ENCODE data around the gene BARX2. TPM values are rescaled to one million over a fixed set of nuclear protein-coding genes. Genes with fewer than 3 reads are reported as not detected.

Gene BARX2
- total RNA-seq, 1 experiment from 2014 or later = 0.12 TPM

DNA sequence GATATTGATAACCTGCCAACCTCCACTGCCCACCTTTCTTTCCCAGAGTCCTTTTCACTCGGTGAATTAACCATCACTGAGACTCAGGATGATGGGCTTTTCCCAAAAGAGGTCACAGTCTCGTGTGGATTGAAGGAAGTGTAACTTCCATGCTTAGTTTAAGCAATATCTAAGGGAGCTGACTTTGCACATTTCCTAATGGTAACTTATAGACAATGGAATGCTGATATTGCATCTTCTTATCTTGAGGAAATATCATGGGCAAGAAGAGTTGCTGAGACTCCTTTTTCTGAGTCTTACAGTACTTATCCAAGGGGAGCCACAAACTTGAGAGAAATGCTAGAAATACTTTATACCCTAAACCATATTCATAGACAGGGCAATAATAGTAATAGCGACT lies 8.8 kb downstream of the BARX2 start:
- Histone ChIP-seq H3K4me1 (ENCODE audit: control insufficient read depth in 1 of 2, insufficient read depth in 2 of 2, low read length in 2 of 2) (no peaks in the 10 kb centered on the region), H3K27ac (ENCODE audit: low read depth, low read length) (no peak overlapping the region), H3K4me3 (replicated peaks in 1 of 2; ENCODE audit: low read depth in 1 of 2, low read length in 2 of 2) (no peak overlapping the region), H3K9ac (ENCODE audit: low read length) (no peak overlapping the region), H3K27me3 (ENCODE audit: insufficient read depth, low read length) (peaks cover 21% of the 10 kb centered on the region), H3K36me3 (ENCODE audit: control insufficient read depth in 1 of 2, insufficient read depth in 2 of 2, low read length in 2 of 2) (no peaks in the 10 kb centered on the region), H3K79me2 (ENCODE audit: insufficient read depth, low read length) (no peaks in the 10 kb centered on the region), H3K4me2 (ENCODE audit: low read length) (no peak overlapping the region), H3K9me3 (ENCODE audit: control insufficient read depth in 1 of 2, insufficient read depth in 1 of 2, low read depth in 1 of 2, low read length in 2 of 2) (no peaks in the 10 kb centered on the region), H3K9me2 (ENCODE audit: insufficient read depth) (no peaks in the 10 kb centered on the region), H2AFZ (ENCODE audit: low read depth, low read length, poor library complexity, severe bottlenecking) (no peak overlapping the region), H4K20me1 (ENCODE audit: insufficient read depth) (no peaks in the 10 kb centered on the region)
- intact Hi-C loops (cut with micrococcal nuclease) = no loop called here
- POLR2A ChIA-PET = no interaction called here
- TF ChIP-seq RAD21 (IDR thresholded peaks at IDR 0.05; ENCODE audit: low read depth) (no peak), FOSL1 (IDR thresholded peaks at IDR 0.05; ENCODE audit: low read depth) (no peak)
- TF ChIP-seq, protein P1, sequence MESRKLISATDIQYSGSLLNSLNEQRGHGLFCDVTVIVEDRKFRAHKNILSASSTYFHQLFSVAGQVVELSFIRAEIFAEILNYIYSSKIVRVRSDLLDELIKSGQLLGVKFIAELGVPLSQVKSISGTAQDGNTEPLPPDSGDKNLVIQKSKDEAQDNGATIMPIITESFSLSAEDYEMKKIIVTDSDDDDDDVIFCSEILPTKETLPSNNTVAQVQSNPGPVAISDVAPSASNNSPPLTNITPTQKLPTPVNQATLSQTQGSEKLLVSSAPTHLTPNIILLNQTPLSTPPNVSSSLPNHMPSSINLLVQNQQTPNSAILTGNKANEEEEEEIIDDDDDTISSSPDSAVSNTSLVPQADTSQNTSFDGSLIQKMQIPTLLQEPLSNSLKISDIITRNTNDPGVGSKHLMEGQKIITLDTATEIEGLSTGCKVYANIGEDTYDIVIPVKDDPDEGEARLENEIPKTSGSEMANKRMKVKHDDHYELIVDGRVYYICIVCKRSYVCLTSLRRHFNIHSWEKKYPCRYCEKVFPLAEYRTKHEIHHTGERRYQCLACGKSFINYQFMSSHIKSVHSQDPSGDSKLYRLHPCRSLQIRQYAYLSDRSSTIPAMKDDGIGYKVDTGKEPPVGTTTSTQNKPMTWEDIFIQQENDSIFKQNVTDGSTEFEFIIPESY (IDR thresholded peaks at IDR 0.05; ENCODE audit: extremely low read depth, insufficient replicate concordance, low read length) = no peak
- TF ChIP-seq, protein P2, sequence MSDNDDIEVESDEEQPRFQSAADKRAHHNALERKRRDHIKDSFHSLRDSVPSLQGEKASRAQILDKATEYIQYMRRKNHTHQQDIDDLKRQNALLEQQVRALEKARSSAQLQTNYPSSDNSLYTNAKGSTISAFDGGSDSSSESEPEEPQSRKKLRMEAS (IDR thresholded peaks at IDR 0.05) = no peak
- RAD21 ChIA-PET (ENCODE audit: low non-redundant PET in 1 of 2, low total read pairs in 2 of 2, uncharacterized antibody in 2 of 2, unreplicated experiment in 2 of 2) = no interaction called here
- DNase-seq (ENCODE audit: low read depth, low spot score) (no peak), ATAC-seq (no peak)
- CTCF ChIA-PET = no interaction called here
- no TSS peak for BruUV-seq (replicated peaks)

DNA sequence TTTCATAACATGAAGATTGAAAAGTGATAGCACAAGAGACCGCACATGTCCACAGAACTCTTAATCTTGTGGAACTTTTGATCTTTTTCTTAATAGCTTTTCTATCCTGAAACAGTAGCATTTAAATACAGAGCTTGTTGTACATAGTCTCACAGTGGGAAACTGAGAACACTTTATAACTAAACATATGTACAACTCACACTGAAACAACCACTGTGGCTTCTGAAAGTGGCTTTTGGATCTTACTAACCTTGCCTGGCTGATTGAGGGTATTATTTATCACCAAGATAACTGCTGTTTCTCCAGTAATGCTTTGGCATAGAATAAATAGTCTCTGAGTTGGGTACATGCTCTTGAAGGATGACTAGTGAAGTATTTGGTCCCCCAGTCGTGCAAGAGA lies 10.2 kb downstream of the BARX2 start:
- no peaks in the 10 kb centered on the region for H3K79me2 ChIP-seq (ENCODE audit: insufficient read depth, low read length)
- CTCF ChIA-PET = no interaction called here
- DNase-seq (ENCODE audit: low read depth, low spot score) = no peak

More for the DNA sequence above, 10.2 kb downstream of the BARX2 start:
- POLR2A ChIA-PET = no interaction called here
- no peaks in the 10 kb centered on the region for H3K9me2 ChIP-seq (ENCODE audit: insufficient read depth)
- RAD21 ChIA-PET (ENCODE audit: low non-redundant PET in 1 of 2, low total read pairs in 2 of 2, uncharacterized antibody in 2 of 2, unreplicated experiment in 2 of 2) = no interaction called here
- no peak overlapping the region for H2AFZ ChIP-seq (ENCODE audit: low read depth, low read length, poor library complexity, severe bottlenecking)
- H4K20me1 ChIP-seq (ENCODE audit: insufficient read depth) = no peaks in the 10 kb centered on the region
- BruUV-seq (replicated peaks) = no TSS peak
- intact Hi-C loops (cut with micrococcal nuclease) = no loop called here
- no peak overlapping the region for H3K4me2 ChIP-seq (ENCODE audit: low read length)
- TF ChIP-seq EGR1 (IDR thresholded peaks at IDR 0.05; ENCODE audit: low read depth) (no peak), EZH2 (IDR thresholded peaks at IDR 0.05) (no peak)
- TF ChIP-seq, protein P3, sequence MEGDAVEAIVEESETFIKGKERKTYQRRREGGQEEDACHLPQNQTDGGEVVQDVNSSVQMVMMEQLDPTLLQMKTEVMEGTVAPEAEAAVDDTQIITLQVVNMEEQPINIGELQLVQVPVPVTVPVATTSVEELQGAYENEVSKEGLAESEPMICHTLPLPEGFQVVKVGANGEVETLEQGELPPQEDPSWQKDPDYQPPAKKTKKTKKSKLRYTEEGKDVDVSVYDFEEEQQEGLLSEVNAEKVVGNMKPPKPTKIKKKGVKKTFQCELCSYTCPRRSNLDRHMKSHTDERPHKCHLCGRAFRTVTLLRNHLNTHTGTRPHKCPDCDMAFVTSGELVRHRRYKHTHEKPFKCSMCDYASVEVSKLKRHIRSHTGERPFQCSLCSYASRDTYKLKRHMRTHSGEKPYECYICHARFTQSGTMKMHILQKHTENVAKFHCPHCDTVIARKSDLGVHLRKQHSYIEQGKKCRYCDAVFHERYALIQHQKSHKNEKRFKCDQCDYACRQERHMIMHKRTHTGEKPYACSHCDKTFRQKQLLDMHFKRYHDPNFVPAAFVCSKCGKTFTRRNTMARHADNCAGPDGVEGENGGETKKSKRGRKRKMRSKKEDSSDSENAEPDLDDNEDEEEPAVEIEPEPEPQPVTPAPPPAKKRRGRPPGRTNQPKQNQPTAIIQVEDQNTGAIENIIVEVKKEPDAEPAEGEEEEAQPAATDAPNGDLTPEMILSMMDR (IDR thresholded peaks at IDR 0.05 in 2 of 3, conservative IDR thresholded peaks at IDR 0.05 in 1 of 3; ENCODE audit: borderline replicate concordance in 1 of 3, insufficient read depth in 1 of 3, low read depth in 2 of 3, low read length in 2 of 3) = no peak
- H3K27me3 ChIP-seq (ENCODE audit: insufficient read depth, low read length) = peaks cover 18% of the 10 kb centered on the region
- H3K27ac ChIP-seq (ENCODE audit: low read depth, low read length) = no peak overlapping the region
- H3K4me1 ChIP-seq (ENCODE audit: control insufficient read depth in 1 of 2, insufficient read depth in 2 of 2, low read length in 2 of 2) = no peaks in the 10 kb centered on the region
- no peak overlapping the region for H3K9ac ChIP-seq (ENCODE audit: low read length)
- no peak overlapping the region for H3K4me3 ChIP-seq (replicated peaks in 1 of 2; ENCODE audit: low read depth in 1 of 2, low read length in 2 of 2)
- no peaks in the 10 kb centered on the region for H3K9me3 ChIP-seq (ENCODE audit: control insufficient read depth in 1 of 2, insufficient read depth in 1 of 2, low read depth in 1 of 2, low read length in 2 of 2)
- no peak for ATAC-seq
- no peaks in the 10 kb centered on the region for H3K36me3 ChIP-seq (ENCODE audit: control insufficient read depth in 1 of 2, insufficient read depth in 2 of 2, low read length in 2 of 2)
